Tibial nerve (tissue), 4 donors: ENCODE data around the gene NUP214.

Experiments used
- EP300 ChIP-seq, 2 donors: sonication (generic); formaldehyde crosslinking; IDR thresholded peaks; one replicate each; pipeline ENCODE4 v1.6.1; 2017; ENCODE audit warnings: antibody characterized with exemption in 2 of 2, mild to moderate bottlenecking in 1 of 2
- POLR2A ChIP-seq, 2 donors: fragments of 450-650 bp; IDR thresholded peaks; one replicate each; pipeline ENCODE4 v1.6.1; 2017; ENCODE audit warnings: antibody characterized with exemption in 2 of 2, mild to moderate bottlenecking in 2 of 2, moderate library complexity in 2 of 2
- TF ChIP-seq, protein P1 (sequence below), 5 experiments: fragments of 200-600 bp in 3 of 5; fragments of 450-650 bp in 2 of 5; sonication (generic) in 3 of 5; IDR thresholded peaks; one replicate each; pipeline ENCODE4 v1.5.1; 2016 to 2019; ENCODE audit warnings: antibody characterized with exemption in 5 of 5, mild to moderate bottlenecking in 3 of 5, moderate library complexity in 2 of 5

DNA sequence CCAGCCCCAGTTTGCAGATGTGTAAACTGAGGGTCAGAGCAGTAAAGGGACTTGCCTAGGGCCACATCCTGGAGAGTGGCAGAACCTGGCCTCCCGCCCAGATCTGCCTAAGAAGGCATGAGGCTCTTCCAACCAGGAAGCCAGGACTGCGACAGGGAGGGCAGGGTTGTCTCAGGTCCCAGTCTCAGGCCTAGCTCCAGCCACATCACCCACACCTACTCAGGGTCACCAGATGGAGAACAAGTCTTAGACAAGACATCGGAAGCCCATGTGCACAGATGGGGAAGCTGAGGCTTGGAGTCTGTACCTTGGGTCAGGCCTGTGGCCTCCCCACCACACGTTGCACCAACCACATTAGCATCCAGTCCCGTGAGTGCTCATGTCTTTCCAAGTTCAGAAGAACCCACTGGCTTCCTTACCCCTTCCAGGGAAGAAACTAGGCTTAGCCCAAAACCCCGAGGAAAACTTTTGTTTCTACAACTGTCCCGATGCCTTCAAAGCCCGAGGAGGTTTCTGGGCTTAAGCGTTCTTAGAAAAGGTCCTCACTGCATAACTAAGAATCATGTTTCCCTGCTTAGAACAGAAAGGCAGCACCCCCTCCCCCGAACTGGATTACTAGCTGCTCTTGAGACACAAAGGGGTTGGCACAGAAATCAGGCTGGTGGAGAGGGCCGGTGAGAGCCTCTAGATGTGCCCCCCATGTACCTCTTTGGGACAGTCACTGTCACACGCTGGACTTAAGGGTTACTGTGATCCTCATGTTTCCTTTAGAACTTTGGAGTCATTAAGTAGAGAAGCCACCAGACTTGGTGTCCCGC is 148.7 kb downstream of the NUP214 start:
- TF ChIP-seq, protein P1, sequence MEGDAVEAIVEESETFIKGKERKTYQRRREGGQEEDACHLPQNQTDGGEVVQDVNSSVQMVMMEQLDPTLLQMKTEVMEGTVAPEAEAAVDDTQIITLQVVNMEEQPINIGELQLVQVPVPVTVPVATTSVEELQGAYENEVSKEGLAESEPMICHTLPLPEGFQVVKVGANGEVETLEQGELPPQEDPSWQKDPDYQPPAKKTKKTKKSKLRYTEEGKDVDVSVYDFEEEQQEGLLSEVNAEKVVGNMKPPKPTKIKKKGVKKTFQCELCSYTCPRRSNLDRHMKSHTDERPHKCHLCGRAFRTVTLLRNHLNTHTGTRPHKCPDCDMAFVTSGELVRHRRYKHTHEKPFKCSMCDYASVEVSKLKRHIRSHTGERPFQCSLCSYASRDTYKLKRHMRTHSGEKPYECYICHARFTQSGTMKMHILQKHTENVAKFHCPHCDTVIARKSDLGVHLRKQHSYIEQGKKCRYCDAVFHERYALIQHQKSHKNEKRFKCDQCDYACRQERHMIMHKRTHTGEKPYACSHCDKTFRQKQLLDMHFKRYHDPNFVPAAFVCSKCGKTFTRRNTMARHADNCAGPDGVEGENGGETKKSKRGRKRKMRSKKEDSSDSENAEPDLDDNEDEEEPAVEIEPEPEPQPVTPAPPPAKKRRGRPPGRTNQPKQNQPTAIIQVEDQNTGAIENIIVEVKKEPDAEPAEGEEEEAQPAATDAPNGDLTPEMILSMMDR (IDR thresholded peaks at IDR 0.05): no peak
- TF ChIP-seq POLR2A (IDR thresholded peaks at IDR 0.05) (no peak), EP300 (IDR thresholded peaks at IDR 0.05) (no peak)
